Measurements from ENCODE around the gene ABCA7. TPM values are rescaled to one million over a fixed set of nuclear protein-coding genes. Genes with fewer than 3 reads are reported as not detected.
A peak's percentile ranks its signal among the peaks of the same experiment; 100 is the strongest.

ABCA7 gene
- total and polyA plus RNA-seq, 2 of the 13 experiments (the other 11 are each of a cell fraction or from before 2014, with no cell fraction given): 4.4 to 32.4 TPM

DNA sequence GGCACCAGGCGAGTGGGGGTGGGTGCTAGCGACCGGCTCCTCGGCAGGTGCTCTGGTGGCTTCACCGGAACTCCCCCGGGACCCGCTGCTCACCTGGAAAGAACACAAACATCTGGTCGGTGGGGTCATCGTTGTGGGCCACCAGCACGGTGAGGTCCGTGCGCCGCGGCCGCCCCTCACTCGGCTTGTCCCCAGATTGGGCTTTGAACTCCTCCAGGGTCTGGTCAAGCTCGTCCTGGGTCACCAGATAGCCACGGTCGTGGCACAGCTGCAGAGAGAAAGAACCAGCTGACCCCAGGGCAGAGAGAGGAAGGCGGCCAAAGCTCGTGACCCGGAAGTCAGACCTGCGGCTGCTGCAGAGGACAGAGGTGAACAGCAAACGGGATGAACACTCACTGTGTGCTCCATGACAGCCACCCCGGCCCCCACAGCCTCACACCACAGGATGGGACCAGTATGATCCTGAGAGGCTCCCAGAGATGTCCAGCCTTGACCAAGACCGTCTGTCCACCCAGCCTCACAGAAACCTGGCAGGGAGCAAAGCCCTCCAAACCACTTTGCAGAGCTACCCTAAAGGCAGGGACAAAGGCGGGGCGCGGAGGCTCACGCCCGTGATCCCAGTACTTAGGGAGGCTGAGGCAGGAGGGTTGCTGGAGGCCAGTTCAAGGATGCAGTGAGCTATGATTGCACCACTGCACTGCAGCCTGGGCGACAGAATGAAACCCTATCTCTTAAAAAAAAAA is 54.1 kb downstream of the ABCA7 start (continued):
- TF ChIP-seq, protein P1, sequence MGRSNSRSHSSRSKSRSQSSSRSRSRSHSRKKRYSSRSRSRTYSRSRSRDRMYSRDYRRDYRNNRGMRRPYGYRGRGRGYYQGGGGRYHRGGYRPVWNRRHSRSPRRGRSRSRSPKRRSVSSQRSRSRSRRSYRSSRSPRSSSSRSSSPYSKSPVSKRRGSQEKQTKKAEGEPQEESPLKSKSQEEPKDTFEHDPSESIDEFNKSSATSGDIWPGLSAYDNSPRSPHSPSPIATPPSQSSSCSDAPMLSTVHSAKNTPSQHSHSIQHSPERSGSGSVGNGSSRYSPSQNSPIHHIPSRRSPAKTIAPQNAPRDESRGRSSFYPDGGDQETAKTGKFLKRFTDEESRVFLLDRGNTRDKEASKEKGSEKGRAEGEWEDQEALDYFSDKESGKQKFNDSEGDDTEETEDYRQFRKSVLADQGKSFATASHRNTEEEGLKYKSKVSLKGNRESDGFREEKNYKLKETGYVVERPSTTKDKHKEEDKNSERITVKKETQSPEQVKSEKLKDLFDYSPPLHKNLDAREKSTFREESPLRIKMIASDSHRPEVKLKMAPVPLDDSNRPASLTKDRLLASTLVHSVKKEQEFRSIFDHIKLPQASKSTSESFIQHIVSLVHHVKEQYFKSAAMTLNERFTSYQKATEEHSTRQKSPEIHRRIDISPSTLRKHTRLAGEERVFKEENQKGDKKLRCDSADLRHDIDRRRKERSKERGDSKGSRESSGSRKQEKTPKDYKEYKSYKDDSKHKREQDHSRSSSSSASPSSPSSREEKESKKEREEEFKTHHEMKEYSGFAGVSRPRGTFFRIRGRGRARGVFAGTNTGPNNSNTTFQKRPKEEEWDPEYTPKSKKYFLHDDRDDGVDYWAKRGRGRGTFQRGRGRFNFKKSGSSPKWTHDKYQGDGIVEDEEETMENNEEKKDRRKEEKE (IDR thresholded peaks at IDR 0.05): no peak
- TF ChIP-seq ZNF292 (CRISPR knock-in tag; IDR thresholded peaks at IDR 0.05; ENCODE audit: borderline replicate concordance, low read depth) (no peak), SRY (CRISPR knock-in tag; IDR thresholded peaks at IDR 0.05) (0 out of 2 replicates have a peak, but pooled peaks have one; percentile 12), BHLHE40 (IDR thresholded peaks at IDR 0.05; ENCODE audit: low read length) (no peak), ZFY (CRISPR knock-in tag; IDR thresholded peaks at IDR 0.05) (0 out of 2 replicates have a peak, but pooled peaks have one; percentile 30), REPIN1 (CRISPR knock-in tag; IDR thresholded peaks at IDR 0.05; ENCODE audit: borderline replicate concordance, low read depth) (no peak), ZNF678 (CRISPR knock-in tag; IDR thresholded peaks at IDR 0.05) (no peak), NFKBIZ (CRISPR knock-in tag; IDR thresholded peaks at IDR 0.05) (no peak), CCDC6 (CRISPR knock-in tag; IDR thresholded peaks at IDR 0.05) (no peak), SSRP1 (CRISPR knock-in tag; IDR thresholded peaks at IDR 0.05) (no peak), THAP11 (CRISPR knock-in tag; IDR thresholded peaks at IDR 0.05) (0 out of 2 replicates have a peak, but pooled peaks have one; percentile 20), HDAC6 (IDR thresholded peaks at IDR 0.05; ENCODE audit: low read depth, low read length) (no peak), GABPA (IDR thresholded peaks at IDR 0.05; ENCODE audit: low read depth, low read length) (peak; percentile 37; the same call in 1 of the 2 replicates), GABPA (CRISPR knock-in tag; IDR thresholded peaks at IDR 0.05; ENCODE audit: low read depth) (peak; percentile 78), FOXC1 (CRISPR knock-in tag; IDR thresholded peaks at IDR 0.05; ENCODE audit: borderline replicate concordance) (no peak), ZMAT3 (CRISPR knock-in tag; conservative IDR thresholded peaks at IDR 0.05) (0 out of 2 replicates have a peak, but pooled peaks have one; percentile 29)
- TF ChIP-seq, protein P2, sequence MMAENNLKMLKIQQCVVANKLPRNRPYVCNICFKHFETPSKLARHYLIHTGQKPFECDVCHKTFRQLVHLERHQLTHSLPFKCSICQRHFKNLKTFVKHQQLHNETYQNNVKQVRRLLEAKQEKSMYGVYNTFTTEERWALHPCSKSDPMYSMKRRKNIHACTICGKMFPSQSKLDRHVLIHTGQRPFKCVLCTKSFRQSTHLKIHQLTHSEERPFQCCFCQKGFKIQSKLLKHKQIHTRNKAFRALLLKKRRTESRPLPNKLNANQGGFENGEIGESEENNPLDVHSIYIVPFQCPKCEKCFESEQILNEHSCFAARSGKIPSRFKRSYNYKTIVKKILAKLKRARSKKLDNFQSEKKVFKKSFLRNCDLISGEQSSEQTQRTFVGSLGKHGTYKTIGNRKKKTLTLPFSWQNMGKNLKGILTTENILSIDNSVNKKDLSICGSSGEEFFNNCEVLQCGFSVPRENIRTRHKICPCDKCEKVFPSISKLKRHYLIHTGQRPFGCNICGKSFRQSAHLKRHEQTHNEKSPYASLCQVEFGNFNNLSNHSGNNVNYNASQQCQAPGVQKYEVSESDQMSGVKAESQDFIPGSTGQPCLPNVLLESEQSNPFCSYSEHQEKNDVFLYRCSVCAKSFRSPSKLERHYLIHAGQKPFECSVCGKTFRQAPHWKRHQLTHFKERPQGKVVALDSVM (CRISPR knock-in tag; IDR thresholded peaks at IDR 0.05): peak; percentile 63
- TF ChIP-seq, protein P3, sequence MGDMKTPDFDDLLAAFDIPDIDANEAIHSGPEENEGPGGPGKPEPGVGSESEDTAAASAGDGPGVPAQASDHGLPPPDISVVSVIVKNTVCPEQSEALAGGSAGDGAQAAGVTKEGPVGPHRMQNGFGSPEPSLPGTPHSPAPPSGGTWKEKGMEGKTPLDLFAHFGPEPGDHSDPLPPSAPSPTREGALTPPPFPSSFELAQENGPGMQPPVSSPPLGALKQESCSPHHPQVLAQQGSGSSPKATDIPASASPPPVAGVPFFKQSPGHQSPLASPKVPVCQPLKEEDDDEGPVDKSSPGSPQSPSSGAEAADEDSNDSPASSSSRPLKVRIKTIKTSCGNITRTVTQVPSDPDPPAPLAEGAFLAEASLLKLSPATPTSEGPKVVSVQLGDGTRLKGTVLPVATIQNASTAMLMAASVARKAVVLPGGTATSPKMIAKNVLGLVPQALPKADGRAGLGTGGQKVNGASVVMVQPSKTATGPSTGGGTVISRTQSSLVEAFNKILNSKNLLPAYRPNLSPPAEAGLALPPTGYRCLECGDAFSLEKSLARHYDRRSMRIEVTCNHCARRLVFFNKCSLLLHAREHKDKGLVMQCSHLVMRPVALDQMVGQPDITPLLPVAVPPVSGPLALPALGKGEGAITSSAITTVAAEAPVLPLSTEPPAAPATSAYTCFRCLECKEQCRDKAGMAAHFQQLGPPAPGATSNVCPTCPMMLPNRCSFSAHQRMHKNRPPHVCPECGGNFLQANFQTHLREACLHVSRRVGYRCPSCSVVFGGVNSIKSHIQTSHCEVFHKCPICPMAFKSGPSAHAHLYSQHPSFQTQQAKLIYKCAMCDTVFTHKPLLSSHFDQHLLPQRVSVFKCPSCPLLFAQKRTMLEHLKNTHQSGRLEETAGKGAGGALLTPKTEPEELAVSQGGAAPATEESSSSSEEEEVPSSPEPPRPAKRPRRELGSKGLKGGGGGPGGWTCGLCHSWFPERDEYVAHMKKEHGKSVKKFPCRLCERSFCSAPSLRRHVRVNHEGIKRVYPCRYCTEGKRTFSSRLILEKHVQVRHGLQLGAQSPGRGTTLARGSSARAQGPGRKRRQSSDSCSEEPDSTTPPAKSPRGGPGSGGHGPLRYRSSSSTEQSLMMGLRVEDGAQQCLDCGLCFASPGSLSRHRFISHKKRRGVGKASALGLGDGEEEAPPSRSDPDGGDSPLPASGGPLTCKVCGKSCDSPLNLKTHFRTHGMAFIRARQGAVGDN (CRISPR knock-in tag; IDR thresholded peaks at IDR 0.05): peak; percentile 88
- TF ChIP-seq, protein P4, sequence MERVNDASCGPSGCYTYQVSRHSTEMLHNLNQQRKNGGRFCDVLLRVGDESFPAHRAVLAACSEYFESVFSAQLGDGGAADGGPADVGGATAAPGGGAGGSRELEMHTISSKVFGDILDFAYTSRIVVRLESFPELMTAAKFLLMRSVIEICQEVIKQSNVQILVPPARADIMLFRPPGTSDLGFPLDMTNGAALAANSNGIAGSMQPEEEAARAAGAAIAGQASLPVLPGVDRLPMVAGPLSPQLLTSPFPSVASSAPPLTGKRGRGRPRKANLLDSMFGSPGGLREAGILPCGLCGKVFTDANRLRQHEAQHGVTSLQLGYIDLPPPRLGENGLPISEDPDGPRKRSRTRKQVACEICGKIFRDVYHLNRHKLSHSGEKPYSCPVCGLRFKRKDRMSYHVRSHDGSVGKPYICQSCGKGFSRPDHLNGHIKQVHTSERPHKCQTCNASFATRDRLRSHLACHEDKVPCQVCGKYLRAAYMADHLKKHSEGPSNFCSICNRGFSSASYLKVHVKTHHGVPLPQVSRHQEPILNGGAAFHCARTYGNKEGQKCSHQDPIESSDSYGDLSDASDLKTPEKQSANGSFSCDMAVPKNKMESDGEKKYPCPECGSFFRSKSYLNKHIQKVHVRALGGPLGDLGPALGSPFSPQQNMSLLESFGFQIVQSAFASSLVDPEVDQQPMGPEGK (CRISPR knock-in tag; IDR thresholded peaks at IDR 0.05): peak; percentile 7; the same call in 1 of the 2 replicates

All from HepG2 (cell line).